Left kidney (tissue), 2 donors: ENCODE measurements around the gene LMNTD2. TPM values are rescaled to one million over a fixed set of nuclear protein-coding genes. Genes with fewer than 3 reads are reported as not detected.
"Not testable (repeated sequence)": the region's sequence is repeated elsewhere in the genome, so short reads cannot be mapped to it uniquely, and the experiment has no call there.

Experiments
- DNase-seq: peaks from one replicate; pipeline ENCODE4 v3.0.0-alpha.2; 2013
- polyA plus RNA-seq: library from polyadenylated mRNA; unstranded; fragments of 120-200 nt; gene quantifications from one replicate; pipeline ENCODE4 v1.2.1, GENCODE V29; 2013; ENCODE audit not compliant: insufficient read length

Gene LMNTD2
- polyA plus RNA-seq, 1 donor: 2.5 TPM

DNA sequence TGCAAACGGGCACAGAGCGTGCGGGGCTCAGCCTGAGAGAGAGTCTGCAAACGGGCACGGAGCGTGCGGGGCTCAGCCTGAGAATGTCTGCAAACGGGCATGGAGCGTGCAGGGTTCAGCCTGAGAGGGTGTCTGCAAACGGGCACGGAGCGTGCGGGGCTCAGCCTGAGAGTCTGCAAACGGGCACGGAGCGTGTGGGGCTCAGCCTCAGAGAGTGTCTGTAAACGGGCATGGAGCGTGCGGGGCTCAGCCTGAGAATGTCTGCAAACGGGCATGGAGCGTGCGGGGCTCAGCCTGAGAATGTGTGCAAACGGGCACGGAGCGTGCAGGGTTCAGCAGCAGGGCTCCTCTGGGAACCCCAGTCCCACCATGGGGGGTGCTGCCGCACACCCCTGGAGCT is 29.3 kb upstream of the LMNTD2 start:
- no peak for DNase-seq

DNA sequence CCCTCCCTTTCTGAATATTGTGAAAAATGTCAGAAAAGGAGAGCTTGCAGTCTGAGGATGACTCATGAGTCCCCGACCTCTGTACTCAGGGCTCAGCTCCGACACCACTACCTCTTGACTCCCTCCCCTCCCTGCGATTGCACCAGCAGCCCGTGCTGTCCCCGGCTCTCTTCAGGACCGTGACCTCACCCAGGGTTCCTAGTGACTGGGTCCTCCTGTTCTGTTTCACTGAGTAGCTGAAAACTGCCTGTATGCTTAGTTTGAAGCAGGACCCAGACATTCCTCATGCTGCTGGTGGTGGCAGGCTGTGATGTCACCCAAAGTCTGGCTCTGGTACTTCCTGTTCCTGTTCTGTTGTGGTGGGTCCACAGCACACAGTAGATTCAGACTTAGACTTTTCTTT is 27.4 kb upstream of the LMNTD2 start:
- DNase-seq: no peak

DNA sequence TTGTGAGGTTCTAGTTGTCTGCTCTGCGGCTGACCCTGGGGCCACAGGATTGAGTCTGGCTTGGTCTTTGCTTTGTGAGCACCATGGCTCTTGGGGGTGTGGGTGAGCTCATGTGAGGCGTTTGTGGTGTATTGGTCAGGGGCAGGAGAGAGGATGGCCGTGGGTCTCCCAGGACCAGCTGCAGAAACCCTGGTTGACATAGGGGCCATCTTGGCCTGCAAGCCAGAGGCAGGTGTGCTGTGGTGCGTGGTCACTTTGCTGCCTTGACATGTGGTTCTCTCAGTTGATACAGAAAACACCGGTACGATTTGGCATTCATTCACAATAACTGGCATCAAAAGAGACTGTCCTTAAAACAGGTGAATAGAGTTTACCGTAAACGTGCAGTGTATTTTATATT is 27.0 kb upstream of the LMNTD2 start:
- no peak for DNase-seq

DNA sequence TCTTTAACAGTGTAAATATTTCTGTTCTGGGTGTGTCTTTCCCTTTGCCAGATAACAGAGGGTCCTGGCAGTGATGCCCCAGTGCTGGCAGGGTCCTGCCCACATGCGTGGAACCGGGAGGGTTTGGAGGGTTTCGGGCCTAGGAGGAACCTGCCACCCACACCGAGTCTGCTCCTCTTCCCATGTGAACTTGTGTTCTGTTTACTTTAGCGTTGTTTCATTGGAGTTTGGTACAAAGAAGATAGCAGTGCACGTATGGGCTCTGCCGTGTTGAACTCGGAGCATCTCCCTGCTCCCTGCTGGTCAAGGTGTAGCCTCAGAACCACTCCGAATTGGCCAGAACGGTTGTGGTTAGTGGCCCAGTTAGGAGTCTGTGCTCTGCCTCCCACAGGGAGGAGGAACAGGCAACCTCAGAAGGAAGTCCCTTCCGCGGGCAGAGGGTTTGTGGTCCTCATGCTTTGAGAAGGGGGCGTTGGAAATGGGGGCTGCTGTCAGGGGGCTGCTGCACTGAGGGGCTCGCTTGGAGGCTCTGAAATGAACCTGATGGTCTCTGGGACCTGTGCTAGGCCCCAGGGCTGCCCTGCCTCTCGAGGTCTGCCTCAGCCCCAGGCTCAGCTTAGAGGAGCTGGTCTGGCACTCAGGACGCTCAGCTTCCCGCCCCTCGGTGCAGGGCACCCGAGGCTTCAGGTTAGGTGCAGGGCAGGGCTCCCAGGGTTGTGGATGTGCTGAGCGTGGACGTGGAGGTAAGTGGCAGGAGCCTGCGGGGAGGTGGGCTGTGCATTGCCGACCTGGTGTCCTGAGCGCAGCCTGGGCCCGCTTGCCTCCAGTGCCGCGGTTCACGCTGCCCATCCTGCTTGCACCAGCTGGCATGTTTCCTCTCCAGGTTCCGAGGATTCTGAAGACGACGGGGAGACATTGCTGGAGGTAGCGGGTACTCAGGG is 26.1 kb upstream of the LMNTD2 start:
- DNase-seq: no peak

DNA sequence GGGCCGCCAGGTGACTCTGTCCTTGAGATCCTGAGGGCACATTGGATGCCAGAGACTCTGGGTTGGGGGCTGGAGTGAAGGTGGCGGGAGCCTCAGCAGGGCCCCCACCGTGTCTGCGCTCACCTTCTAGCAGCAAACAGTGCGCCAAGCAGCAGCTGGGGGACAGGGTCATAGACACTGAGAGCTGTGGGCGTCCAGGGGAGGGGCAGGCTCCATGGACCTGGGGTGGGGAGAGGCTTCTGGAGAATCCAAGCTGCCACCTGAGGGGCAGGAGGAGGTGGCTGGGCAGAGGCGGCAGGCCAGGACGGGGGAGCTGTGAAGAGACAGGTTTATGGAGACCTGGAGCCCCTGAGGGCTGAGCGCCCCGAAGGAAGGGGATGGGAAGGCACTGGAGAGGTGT is 23.7 kb upstream of the LMNTD2 start:
- DNase-seq: no peak

DNA sequence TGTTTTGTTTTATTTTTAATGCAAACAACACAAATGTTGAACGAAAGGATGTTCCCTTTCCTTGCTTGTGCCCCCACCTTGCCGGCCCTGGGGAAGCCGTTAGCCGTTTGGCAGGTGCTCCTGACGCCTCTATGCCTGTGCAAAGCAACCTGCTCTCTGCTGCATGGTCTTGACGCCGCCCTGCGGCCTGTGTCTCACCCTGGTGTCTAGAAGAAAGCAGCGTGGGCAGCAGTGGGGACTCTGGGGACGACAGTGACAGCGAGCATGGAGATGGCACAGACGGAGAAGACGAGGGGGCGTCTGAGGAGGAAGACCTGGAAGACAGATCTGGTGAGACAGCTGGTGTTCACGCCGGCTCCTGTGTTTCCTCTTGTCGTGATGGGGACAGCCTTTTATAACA is 21.2 kb upstream of the LMNTD2 start:
- no peak for DNase-seq

DNA sequence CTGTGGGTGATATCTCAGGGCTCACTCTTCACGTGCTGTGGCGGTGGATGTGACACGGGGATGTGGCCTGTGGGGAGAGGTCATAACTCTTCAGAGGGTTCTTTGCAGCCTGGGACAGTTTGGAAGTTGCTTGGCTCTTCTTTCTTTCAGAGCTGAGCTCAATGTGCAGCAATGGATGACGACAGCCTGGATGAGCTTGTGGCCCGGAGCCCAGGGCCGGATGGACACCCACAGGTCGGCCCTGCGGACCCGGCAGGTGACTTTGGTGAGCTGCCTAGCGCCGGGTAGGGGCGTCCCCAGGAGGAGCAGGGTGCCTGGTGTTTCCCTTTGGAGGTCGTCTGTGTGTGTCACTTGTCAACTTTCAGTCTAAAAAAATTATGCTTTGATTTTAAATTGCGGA is 20.8 kb upstream of the LMNTD2 start:
- DNase-seq: no peak

DNA sequence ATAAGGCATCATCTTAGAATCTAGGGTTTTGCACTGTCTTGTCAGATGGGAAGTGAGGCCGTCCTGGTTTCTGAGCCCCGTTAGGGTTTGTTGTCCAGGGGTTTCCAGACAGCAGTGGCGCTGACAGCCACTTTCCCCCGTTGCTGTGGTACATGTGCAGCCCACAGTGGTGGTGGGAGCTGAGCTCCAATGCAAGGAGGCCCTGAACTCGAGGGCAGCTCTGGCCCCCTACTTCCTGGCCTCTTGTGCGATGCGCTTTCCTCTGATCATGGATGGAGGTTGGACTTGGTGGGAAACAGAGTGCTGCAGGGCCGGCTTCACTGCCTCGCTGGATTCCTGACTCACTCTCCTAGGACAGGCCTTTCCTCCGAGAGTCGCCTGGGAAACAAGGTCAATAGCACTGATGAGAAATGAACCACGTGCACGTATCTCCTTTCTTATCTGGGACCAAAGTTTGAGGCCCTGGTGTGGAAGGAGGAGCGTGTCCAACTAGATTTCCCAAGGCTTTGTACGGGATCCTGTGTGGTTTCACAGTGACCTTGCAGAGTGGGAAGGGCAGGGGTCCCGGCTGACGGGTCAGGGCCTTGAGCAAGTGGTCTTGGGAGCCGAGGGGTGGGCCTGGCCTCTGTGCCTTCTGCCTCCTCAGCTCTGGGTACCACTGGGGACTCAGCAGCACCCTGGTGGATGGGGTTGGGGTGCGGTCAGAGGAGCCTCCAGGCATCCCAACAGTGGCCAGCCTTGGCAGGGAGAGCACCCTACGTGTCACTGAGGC is 19.5 kb upstream of the LMNTD2 start:
- DNase-seq: no peak

DNA sequence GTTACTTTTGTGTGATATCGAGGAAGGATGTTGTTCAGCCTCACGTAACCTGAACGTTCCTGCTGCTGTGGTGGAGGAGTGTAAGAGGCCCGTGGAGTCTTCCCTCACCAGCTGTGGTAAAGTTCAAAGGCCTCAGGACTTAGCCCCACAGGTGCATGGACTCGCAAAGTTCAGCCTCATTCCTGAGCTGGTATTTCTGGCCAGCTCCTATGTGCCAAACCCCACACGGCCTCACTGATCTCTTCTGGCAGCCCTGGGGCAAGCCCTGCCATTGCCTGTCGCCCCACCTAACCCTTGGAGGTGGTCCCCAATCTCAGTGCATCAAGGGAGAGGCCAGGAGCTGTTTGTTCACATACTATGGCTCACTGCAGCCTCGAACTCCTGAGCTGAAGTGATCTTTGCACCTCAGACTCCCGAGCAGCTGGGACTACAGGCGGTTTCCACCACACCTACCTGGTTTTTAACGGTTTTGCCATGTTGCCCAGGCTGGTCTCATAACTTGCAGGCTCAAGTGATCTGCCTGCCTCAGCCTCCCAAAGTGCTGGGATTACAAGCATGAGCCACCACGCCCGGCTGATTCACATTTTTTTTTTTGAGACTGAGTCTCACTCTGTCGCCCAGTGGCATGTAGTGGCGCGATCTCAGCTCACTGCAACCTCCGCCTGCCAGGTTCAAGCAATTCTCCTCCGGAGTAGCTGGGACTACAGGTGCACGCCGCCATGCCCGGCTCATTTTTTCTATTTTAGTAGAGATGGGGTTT is 17.9 kb upstream of the LMNTD2 start:
- no peak for DNase-seq

DNA sequence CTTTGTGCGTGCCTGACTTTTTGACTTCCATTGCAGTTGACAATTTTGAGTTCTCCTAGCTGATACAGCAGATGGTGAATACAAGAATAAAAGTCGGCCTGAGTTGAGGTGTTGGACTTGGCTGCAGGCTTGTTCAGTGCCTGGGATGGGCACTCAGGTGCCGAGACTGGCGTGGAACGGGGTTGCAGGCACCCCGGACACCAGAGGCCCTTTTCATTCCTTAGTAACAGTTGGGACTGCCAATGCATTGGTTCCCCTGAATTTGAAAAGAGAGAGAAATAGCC is 17.0 kb upstream of the LMNTD2 start:
- DNase-seq: no peak

DNA sequence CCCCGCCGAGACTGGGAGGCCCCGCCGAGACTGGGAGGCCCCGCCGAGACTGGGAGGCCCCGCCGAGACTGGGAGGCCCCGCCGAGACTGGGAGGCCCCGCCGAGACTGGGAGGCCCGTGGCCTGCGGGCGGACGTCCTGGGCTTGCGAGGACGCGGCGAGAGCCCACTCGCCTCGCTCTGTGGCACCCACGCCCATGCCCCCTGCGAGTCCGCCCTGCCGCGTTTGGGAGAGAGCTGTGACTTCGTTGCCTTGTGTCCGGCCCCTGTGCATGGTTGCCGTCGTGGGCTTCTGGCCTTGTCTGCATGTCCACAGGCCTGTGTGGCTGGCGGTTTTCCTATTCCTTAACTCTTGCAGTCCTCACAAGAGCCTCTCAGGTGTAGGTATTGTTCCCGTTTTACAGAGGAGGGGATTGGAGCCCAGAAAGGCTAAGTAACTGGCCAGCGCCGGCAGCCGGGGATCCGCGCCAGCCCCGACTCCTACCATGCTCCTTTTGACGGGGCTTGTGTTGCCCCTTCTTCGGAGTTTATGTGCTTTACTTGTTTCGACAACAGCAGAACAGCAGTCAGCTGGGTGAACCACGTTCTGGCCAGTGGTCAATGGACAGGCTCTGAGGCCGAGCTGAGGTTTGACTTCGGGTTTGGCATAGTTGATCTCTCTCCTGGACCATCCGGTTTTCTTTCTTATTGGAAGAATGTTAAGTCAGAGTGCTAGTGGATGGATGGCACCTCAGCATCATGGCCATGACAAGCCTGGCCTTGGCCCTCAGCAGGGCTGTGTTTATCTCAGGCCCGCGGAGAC is 16.5 kb upstream of the LMNTD2 start:
- no peak for DNase-seq

DNA sequence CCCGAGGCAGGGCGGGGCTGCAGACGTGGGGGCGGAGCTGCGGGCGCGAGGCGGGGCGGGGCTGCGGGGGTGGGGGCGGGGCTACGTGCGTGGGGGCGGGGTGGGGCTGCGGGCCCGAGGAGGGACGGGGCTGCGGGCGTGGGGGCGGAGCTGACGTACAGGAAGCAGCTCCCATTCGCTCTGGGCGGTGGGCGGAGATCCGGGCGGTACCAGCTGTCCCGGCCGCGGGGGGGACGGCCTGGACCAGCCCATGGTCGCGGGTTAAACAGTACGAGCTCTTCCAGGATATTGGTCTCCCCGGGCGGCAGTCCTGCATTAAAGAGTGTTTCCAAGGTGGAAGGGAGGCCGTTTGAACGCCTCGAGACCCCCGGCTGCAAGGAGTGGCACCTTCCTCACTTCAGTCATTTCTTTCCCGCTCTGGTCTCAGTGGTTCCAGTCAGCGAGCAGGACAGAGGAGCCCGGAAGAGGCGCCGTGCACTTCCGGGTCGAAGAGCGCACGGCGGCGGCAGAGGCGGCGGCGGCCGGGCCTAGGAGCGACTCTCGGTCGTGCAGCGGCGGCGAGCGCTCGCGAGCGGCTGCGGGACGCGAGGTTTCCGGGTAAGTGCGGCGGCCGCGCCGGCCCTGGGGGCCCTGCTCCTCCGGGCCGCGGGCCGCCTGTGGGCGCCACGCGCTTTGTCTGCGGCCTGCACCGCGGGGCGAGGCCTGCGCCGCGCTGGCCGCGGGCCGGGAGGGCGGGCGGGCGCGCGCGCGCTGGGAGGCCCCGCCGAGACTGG is 15.6 kb upstream of the LMNTD2 start, which contains the start of gene PHRF1:
Gene PHRF1, plus strand, starts transcription at position 475 of the 773 bp plus-strand sequence. CDS start 5,043 bp downstream, outside the sequence.
- peak; percentile 90 for DNase-seq

DNA sequence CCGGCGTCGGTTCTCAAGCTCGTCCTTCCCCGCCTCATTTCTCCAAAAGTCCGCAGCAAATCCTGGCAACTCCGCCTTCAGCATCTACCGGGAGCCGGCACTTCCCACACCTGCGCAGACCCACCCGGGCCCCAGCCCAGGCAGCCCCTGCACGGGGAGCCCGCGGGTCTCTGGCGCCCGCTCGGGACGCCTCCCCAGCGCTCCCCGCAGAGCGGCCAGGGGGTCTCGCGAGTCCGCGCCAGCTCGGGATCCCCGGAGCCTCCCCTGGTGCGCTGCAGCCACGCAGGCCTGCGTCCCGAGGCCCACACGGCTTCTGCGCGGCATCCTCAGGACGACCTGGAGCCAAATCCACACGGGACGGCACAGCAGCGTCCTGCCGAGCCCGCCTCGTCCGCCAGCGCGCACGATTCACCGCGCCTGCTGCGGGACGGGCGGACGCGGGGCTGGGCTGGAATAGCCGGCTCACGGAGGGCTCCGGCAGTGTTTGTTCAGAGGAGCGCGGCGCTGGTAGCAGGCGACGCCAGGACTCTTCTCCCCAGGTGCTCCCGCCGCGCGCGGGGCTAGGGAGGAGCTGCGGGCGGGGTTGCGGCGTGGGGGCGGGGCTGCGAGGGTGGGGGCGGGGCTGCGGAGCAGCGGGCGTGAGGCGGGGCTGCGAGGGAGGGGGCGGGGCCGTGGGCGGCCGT is 14.9 kb upstream of the LMNTD2 start:
- peak; percentile 59 for DNase-seq

DNA sequence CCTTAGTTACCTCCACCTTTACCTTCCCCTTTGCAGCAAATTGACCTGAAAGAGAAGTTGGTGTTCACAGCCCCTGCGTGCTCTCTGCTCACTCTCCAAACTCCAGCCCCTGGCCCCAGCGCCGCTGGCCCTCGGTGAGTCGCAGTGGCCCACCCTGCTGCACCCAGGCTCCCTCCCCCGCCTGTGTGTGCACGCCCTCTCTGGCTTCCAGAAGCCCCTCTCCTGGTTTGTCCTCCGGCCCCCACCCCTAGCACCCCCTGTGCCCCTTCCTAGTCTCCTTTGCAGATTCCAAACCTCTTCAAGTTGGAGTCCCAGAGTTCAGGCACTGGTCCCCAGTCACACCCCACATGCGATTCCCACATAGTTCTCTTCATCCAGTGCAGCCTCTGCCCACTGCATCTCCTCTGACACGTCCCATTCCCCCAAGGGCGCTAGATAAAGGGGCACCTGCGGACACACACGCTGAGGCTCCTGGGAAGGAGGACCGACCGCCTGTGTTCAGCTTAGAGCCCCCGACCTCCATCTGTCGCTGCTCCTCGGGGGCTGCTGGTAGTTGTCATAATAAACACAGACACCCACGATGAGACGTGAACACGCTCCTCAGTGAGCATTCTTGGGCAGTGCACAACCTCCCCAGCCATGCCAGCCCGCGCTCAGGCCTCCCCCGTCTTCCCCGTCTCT is 14.2 kb upstream of the LMNTD2 start:
- no peak for DNase-seq

DNA sequence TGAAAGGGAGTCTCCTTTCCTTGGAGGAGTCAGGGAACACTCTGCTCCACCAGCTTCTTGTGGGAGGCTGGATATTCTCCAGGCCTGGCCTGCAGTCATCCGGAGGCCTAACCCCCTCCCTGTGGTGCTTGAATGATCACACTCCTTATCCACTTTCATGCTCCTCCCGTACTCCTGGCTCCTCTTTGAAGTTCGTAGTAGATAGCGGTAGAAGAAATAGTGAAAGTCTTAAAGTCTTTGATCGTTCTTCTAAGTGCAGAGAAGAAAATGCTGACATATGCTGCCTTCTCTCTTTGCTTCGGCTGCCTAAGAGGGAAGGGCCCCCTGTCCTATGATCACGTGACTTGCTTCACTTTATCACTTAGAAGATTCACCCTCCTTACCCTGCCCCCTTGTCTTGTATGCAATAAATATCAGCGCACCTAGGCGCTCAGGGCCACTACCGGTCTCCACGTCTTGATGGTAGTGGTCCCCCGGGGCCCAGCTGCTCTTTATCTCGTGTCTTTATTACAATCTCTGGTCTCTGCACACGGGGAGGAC is 13.6 kb upstream of the LMNTD2 start:
- not testable (repeated sequence) for DNase-seq

DNA sequence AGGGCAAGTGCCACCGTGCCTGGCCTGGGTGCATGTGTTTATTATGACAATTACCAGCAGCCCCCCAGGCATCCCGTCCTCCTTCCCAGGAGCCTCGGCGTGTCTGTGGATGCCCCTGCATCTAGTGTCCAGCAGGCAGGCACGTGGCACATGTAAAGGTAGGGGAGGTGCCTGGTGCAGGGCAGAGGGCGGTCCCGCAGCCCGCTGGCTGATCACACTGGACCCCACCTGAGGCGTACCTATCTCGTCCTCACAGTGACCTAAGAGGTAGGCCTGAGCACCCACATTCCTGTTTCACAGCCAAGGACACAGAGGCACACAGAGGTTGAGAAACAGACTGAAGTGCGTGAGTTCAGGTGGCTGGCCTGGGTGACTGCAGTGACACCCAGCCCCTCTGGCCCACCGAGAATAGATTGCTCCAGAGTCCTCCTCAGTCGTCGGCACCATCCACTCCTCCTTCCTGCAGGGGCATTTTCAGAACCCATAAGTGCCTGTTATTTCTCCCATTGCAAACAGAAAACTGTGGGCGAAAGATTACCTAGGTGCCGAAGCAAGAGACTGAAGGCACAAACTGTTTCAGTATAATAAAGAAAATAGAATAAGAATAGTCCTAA is 12.7 kb upstream of the LMNTD2 start:
- no peak for DNase-seq

DNA sequence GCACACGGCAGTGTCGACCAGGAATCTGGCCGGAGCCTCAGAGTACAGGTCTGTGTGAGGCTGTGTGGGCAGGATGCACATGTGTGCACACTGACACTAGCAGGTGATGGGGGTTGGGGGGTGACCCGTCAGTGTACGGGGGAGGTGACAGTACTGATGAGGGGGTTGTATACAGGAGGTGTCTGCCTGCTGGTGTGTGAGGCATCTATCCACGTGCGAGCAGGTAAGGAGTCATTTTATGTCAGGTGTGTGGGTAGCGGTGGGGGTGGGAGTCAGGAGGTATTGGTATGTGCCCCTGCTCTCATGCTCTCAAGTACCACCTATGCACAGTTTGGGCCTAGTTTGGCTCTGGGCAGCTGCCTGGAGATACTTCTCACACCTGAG is 11.3 kb upstream of the LMNTD2 start:
- no peak for DNase-seq

DNA sequence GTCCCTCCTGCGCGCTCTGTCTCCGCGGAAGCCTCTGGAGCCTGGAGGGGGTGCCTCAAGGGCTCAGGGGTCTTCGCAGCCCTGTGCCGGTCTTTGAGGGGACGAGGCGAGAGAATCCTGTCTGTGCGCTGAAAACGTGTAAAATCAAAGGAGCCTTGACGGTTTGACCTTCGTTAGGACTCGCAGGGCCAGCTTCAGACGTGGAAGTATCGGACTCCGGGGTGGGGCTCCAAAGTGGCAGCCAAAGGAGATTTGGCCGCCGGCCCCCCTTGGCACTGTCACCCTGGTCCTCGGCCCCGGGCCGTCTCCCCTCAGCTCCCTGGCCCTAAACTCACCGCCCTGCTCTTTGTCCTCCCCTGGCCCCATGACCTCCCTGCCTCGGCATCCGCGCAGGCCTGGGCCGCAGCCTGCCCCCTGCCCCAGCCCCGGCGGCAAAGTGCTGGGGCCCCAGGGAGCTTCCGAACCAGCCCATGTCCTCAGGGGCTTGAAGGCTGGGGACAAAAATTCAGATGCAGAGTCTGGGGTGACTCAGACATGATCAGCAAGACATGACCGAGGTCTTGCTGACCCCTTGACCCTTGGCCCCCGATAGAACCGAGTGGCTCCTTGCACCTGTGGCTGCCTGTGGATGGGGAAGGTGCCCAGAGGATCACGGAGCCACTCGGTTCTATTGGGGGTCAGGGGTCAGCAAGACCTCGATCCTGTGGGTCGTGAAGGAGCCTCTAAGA is 8.8 kb upstream of the LMNTD2 start:
- no peak for DNase-seq
